Peyer's patch (tissue), 4 donors: ENCODE measurements around the gene PSME3.

Experiments used
- CTCF ChIP-seq, 6 experiments: fragments of 450-650 bp in 4 of 6; fragments of 200-600 bp in 2 of 6; sonication (generic) in 1 of 6; IDR thresholded peaks; one replicate each; pipeline ENCODE4 v1.5.1; 2017 to 2019; ENCODE audit warnings: antibody characterized with exemption in 6 of 6, mild to moderate bottlenecking in 3 of 6, moderate library complexity in 1 of 6
- POLR2A ChIP-seq, 2 donors: fragments of 450-650 bp; IDR thresholded peaks; one replicate each; pipeline ENCODE4 v1.5.1; 2017; ENCODE audit warnings: antibody characterized with exemption in 2 of 2, mild to moderate bottlenecking in 2 of 2, moderate library complexity in 2 of 2

GRCh38 chr17:42882166-42882565 lies 49.0 kb downstream of the PSME3 start:
- TF ChIP-seq CTCF (IDR thresholded peaks at IDR 0.05) (no peak), POLR2A (IDR thresholded peaks at IDR 0.05) (no peak)
